ENCODE data around the gene ZNF586. TPM values are rescaled to one million over a fixed set of nuclear protein-coding genes. Genes with fewer than 3 reads are reported as not detected.
"Not testable (repeated sequence)": the region's sequence is repeated elsewhere in the genome, so short reads cannot be mapped to it uniquely, and the experiment has no call there.

The ZNF586 gene
- total RNA-seq, 1 donor from 2014 or later: 19.6 TPM

DNA sequence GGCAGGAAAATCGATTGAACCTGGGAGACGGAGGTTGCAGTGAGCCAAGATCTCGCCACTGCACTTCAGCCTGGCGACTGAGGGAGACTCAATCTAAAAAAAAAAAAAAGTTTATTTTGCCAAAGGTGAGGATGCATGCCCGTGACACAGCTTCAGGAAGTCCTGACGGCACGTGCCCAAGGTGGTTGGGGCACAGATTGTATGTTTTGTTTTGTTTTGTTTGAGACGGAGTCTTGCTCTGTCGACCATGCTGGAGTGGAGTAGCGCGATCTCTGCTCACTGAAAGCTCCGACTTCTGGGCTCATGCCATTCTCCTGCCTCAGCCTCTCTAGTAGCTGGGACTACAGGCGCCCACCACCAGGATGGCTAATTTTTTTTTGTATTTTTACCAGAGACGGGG is 48.5 kb downstream of the ZNF586 start:
- Mint-ChIP-seq H3K4me1 (ENCODE audit: unreplicated experiment) (peaks cover 33% of the 10 kb centered on the region), H3K9me3 (ENCODE audit: unreplicated experiment) (no peaks in the 10 kb centered on the region), H3K27ac (ENCODE audit: unreplicated experiment) (no peak overlapping the region)

DNA sequence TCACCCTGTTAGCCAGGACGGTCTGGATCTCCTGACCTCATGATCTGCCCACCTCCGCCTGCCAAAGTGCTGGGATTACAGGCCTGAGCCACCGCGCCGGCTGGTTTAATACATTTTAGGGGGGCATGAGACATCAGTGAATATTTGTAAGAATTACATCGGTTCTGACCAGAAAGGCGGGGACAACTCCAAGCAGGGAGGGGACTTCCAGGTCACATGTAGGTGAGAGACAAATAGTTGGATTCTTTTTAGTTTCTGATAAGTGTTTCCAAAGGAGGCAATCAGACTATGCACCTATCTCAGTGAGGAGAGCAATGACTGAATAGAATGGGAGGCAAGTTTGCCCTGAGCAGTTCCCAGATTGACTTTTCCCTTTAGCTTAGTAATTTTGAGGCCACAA is 48.9 kb downstream of the ZNF586 start:
- peaks cover 21% of the 10 kb centered on the region for H3K36me3 Mint-ChIP-seq (ENCODE audit: low read depth, unreplicated experiment)
- H3K27me3 Mint-ChIP-seq (ENCODE audit: unreplicated experiment): peaks cover 12% of the 10 kb centered on the region
- peak overlapping the region; percentile 67 for H3K27ac Mint-ChIP-seq (ENCODE audit: unreplicated experiment)
- no peaks in the 10 kb centered on the region for H3K9me3 Mint-ChIP-seq (ENCODE audit: unreplicated experiment)
- peak overlapping the region; percentile 82 for H3K4me3 Mint-ChIP-seq (ENCODE audit: unreplicated experiment)
- peaks cover 31% of the 10 kb centered on the region for H3K4me1 Mint-ChIP-seq (ENCODE audit: unreplicated experiment)
- TF ChIP-seq, protein P1, sequence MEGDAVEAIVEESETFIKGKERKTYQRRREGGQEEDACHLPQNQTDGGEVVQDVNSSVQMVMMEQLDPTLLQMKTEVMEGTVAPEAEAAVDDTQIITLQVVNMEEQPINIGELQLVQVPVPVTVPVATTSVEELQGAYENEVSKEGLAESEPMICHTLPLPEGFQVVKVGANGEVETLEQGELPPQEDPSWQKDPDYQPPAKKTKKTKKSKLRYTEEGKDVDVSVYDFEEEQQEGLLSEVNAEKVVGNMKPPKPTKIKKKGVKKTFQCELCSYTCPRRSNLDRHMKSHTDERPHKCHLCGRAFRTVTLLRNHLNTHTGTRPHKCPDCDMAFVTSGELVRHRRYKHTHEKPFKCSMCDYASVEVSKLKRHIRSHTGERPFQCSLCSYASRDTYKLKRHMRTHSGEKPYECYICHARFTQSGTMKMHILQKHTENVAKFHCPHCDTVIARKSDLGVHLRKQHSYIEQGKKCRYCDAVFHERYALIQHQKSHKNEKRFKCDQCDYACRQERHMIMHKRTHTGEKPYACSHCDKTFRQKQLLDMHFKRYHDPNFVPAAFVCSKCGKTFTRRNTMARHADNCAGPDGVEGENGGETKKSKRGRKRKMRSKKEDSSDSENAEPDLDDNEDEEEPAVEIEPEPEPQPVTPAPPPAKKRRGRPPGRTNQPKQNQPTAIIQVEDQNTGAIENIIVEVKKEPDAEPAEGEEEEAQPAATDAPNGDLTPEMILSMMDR (IDR thresholded peaks at IDR 0.05; ENCODE audit: unreplicated experiment): no peak
- DNase-seq (ENCODE audit: low spot score): no peak

More for the DNA sequence above, 48.5 kb downstream of the ZNF586 start:
- DNase-seq (ENCODE audit: low spot score): no peak
- Mint-ChIP-seq H3K36me3 (ENCODE audit: low read depth, unreplicated experiment) (peaks cover 21% of the 10 kb centered on the region), H3K27me3 (ENCODE audit: unreplicated experiment) (peaks cover 14% of the 10 kb centered on the region), H3K4me3 (ENCODE audit: unreplicated experiment) (no peak overlapping the region)
- TF ChIP-seq, protein P1 (IDR thresholded peaks at IDR 0.05; ENCODE audit: unreplicated experiment): no peak

DNA sequence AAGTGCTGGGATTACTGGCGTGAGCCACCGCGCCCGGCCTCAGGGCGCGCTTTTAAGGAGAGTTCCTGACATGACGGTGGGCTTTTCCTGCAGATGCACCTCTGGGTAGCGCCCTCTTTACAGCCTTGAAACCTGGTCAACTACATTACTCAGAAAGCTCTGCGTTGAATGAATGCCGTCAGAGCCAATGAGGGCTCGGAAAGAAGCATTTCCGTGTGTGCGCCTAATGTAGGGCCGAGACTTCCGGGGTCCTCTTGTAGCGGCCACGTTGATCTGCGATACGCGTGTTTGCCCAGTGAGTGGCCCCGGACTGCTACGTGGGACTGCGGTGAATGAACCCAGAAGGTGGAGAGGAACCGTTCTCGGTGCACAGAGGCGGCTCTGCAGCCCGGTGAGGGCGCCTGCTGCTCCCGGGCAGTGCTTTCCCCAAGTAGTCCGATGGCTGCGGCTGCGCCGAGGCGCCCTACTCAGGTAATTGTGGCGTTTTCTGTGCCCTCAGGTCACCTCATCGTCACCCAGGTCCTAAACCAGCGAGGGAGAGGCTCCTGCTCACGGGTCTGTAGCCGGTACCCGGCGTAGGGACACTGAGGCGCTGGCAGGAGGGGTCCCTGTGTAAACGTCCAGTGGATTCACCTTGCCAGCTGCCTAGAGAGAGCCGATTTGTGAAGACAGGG is 50.1 kb downstream of the ZNF586 start:
- peaks cover 12% of the 10 kb centered on the region for H3K27me3 Mint-ChIP-seq (ENCODE audit: unreplicated experiment)
- H3K36me3 Mint-ChIP-seq (ENCODE audit: low read depth, unreplicated experiment): peaks cover 18% of the 10 kb centered on the region
- peak overlapping the region; percentile 96 for H3K4me3 Mint-ChIP-seq (ENCODE audit: unreplicated experiment)
- H3K27ac Mint-ChIP-seq (ENCODE audit: unreplicated experiment): peak overlapping the region; percentile 86
- no peaks in the 10 kb centered on the region for H3K9me3 Mint-ChIP-seq (ENCODE audit: unreplicated experiment)
- peak; percentile 43 for DNase-seq (ENCODE audit: low spot score)
- TF ChIP-seq, protein P1 (IDR thresholded peaks at IDR 0.05; ENCODE audit: unreplicated experiment): no peak
- H3K4me1 Mint-ChIP-seq (ENCODE audit: unreplicated experiment): peaks cover 26% of the 10 kb centered on the region

GRCh38 chr19:57820599-57820998 is 51.1 kb downstream of the ZNF586 start:
- no peaks in the 10 kb centered on the region for H3K9me3 Mint-ChIP-seq (ENCODE audit: unreplicated experiment)
- H3K27ac Mint-ChIP-seq (ENCODE audit: unreplicated experiment): peak overlapping the region; percentile 92
- peak overlapping the region; percentile 96 for H3K4me3 Mint-ChIP-seq (ENCODE audit: unreplicated experiment)
- TF ChIP-seq, protein P1 (IDR thresholded peaks at IDR 0.05; ENCODE audit: unreplicated experiment): no peak
- H3K36me3 Mint-ChIP-seq (ENCODE audit: low read depth, unreplicated experiment): peaks cover 15% of the 10 kb centered on the region
- H3K27me3 Mint-ChIP-seq (ENCODE audit: unreplicated experiment): peaks cover 10% of the 10 kb centered on the region
- peaks cover 26% of the 10 kb centered on the region for H3K4me1 Mint-ChIP-seq (ENCODE audit: unreplicated experiment)
- no peak for DNase-seq (ENCODE audit: low spot score)

- Mint-ChIP-seq H3K4me3 (ENCODE audit: unreplicated experiment) (peak overlapping the region; percentile 96), H3K36me3 (ENCODE audit: low read depth, unreplicated experiment) (peaks cover 13% of the 10 kb centered on the region), H3K4me1 (ENCODE audit: unreplicated experiment) (peaks cover 26% of the 10 kb centered on the region)
- not testable (repeated sequence) for H3K9me3 Mint-ChIP-seq (ENCODE audit: unreplicated experiment); H3K27me3 Mint-ChIP-seq (ENCODE audit: unreplicated experiment); H3K27ac Mint-ChIP-seq (ENCODE audit: unreplicated experiment); DNase-seq (ENCODE audit: low spot score)
Measured at GRCh38 chr19:57821095-57821494, 51.6 kb downstream of the ZNF586 start.

DNA sequence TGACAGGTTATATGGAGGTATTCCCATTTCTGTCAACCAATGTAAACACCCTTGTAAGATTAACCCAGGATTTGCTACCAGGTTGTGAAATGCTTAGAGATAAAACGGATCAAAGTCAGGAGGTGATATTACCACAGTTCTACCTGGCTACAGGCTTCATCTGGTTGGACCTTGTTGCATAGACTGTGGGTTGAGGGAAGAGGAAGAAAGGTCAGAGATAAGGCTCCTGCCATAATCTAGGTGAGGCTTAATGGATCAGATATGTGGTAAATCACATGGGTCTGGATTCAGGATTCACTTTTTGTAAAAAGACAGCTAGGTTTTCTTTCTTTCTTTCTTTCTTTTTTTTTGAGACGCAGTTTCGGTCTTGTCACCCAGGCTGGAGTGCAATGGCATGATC is 52.0 kb downstream of the ZNF586 start:
- not testable (repeated sequence) for H3K27ac Mint-ChIP-seq (ENCODE audit: unreplicated experiment); H3K27me3 Mint-ChIP-seq (ENCODE audit: unreplicated experiment); H3K4me3 Mint-ChIP-seq (ENCODE audit: unreplicated experiment); H3K9me3 Mint-ChIP-seq (ENCODE audit: unreplicated experiment); DNase-seq (ENCODE audit: low spot score)
- H3K36me3 Mint-ChIP-seq (ENCODE audit: low read depth, unreplicated experiment): peaks cover 15% of the 10 kb centered on the region
- H3K4me1 Mint-ChIP-seq (ENCODE audit: unreplicated experiment): peaks cover 27% of the 10 kb centered on the region

DNA sequence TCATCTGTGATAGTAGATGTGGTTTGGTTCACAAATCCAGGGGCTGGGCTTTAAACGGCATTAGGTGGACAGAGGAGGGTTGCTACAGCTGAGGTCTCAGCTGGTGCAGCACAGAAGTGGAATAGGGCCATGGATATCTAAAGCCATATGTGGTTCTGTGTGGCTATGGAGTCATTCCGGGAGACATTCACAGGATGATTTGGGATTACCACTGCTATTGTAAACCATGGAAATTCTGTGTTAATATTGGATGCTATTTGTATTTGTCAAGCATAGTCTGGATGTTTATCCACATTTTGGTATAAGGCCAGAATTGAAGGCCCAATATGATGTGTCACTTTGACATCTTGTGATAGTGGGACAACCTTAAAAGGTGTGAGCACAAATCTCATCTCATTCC is 53.7 kb downstream of the ZNF586 start:
- peaks cover 25% of the 10 kb centered on the region for H3K4me1 Mint-ChIP-seq (ENCODE audit: unreplicated experiment)
- H3K27ac Mint-ChIP-seq (ENCODE audit: unreplicated experiment): not testable (repeated sequence)
- H3K36me3 Mint-ChIP-seq (ENCODE audit: low read depth, unreplicated experiment): peaks cover 21% of the 10 kb centered on the region

GRCh38 chr19:57823608-57824007 is 54.1 kb downstream of the ZNF586 start:
- H3K4me3 Mint-ChIP-seq (ENCODE audit: unreplicated experiment); H3K9me3 Mint-ChIP-seq (ENCODE audit: unreplicated experiment); H3K27me3 Mint-ChIP-seq (ENCODE audit: unreplicated experiment); H3K27ac Mint-ChIP-seq (ENCODE audit: unreplicated experiment); DNase-seq (ENCODE audit: low spot score): not testable (repeated sequence)
- peaks cover 21% of the 10 kb centered on the region for H3K4me1 Mint-ChIP-seq (ENCODE audit: unreplicated experiment)
- peaks cover 21% of the 10 kb centered on the region for H3K36me3 Mint-ChIP-seq (ENCODE audit: low read depth, unreplicated experiment)

More for the DNA sequence above, 53.7 kb downstream of the ZNF586 start:
- not testable (repeated sequence) for DNase-seq (ENCODE audit: low spot score); H3K27me3 Mint-ChIP-seq (ENCODE audit: unreplicated experiment); H3K9me3 Mint-ChIP-seq (ENCODE audit: unreplicated experiment)
- H3K4me3 Mint-ChIP-seq (ENCODE audit: unreplicated experiment): peak overlapping the region; percentile 8
